OCI-LY1 (cell line): ENCODE measurements around the gene RFX5.
"Not testable (repeated sequence)": the region's sequence is repeated elsewhere in the genome, so short reads cannot be mapped to it uniquely, and the experiment has no call there.

ENCODE experiments used
- H2AFZ ChIP-seq: fragments of 200-600 bp; sonication (generic), shearing (Covaris generic); 2 replicates; pipeline ENCODE4 v1.6.0; 2014; ENCODE audit warnings: antibody characterized with exemption, mild to moderate bottlenecking, low read length
- H3F3A ChIP-seq: fragments of 200-600 bp; sonication (generic), shearing (Covaris generic); 2 replicates; pipeline ENCODE4 v1.6.0; 2014; ENCODE audit warnings: mild to moderate bottlenecking, antibody characterized with exemption, low read length, moderate library complexity; ENCODE audit not compliant: insufficient read depth
- H3K27ac ChIP-seq: fragments of 200-600 bp; sonication (generic); 2 replicates; pipeline ENCODE4 v1.5.1; 2014; ENCODE audit warnings: low read length, mixed run types, mild to moderate bottlenecking, low read depth; ENCODE audit not compliant: poor library complexity, severe bottlenecking
- H3K27me3 ChIP-seq: fragments of 200-600 bp; sonication (generic); 2 replicates; pipeline ENCODE4 v1.6.0; 2014; ENCODE audit warnings: antibody characterized with exemption, mild to moderate bottlenecking, low read length, moderate library complexity; ENCODE audit not compliant: insufficient read depth
- H3K36me3 ChIP-seq: fragments of 200-600 bp; sonication (generic); 2 replicates; pipeline ENCODE4 v1.6.1; 2014; ENCODE audit warnings: mild to moderate bottlenecking, antibody characterized with exemption, low read length, moderate library complexity, mixed read lengths; ENCODE audit not compliant: insufficient read depth
- H3K4me1 ChIP-seq: fragments of 200-600 bp; sonication (generic); 2 replicates; pipeline ENCODE4 v1.5.1; 2014; ENCODE audit warnings: mild to moderate bottlenecking, low read length, moderate library complexity; ENCODE audit not compliant: insufficient read depth, severe bottlenecking
- H3K4me2 ChIP-seq: fragments of 200-600 bp; sonication (generic), shearing (Covaris generic); 2 replicates; pipeline ENCODE4 v1.6.1; 2014; ENCODE audit warnings: low read length
- H3K4me3 ChIP-seq: fragments of 200-600 bp; sonication (generic); 2 replicates; pipeline ENCODE4 v1.5.1; 2014; ENCODE audit warnings: low read length, low read depth, mild to moderate bottlenecking, mixed read lengths; ENCODE audit not compliant: poor library complexity, severe bottlenecking
- H3K79me2 ChIP-seq: fragments of 200-600 bp; shearing (Covaris generic); 2 replicates; pipeline ENCODE4 v1.6.1; 2016; ENCODE audit warnings: mixed run types, low read length, mixed read lengths; ENCODE audit not compliant: insufficient read depth
- H3K9ac ChIP-seq: fragments of 200-600 bp; sonication (generic), shearing (Covaris generic); 2 replicates; pipeline ENCODE4 v1.6.1; 2014; ENCODE audit warnings: mild to moderate bottlenecking, low read length, mixed read lengths
- H3K9me2 ChIP-seq: fragments of 200-600 bp; sonication (generic), shearing (Covaris generic); 2 replicates; pipeline ENCODE4 v1.6.1; 2014; ENCODE audit warnings: low read depth, mild to moderate bottlenecking, low read length, mixed read lengths
- H3K9me3 ChIP-seq: fragments of 200-600 bp; shearing (Covaris generic); 2 replicates; pipeline ENCODE4 v1.6.1; 2014; ENCODE audit warnings: low read length, mixed read lengths
- H4K20me1 ChIP-seq: fragments of 200-600 bp; sonication (generic), shearing (Covaris generic); 2 replicates; pipeline ENCODE4 v1.6.0; 2016; ENCODE audit warnings: mild to moderate bottlenecking, low read length; ENCODE audit not compliant: insufficient read depth
- CTCF ChIP-seq: fragments of 200-600 bp; sonication (generic), shearing (Covaris generic); IDR thresholded peaks from 2 replicates; pipeline ENCODE4 v1.5.1; 2017; ENCODE audit warnings: mild to moderate bottlenecking, antibody characterized with exemption, low read length, moderate library complexity, mixed read lengths
- EZH2 ChIP-seq: fragments of 200-600 bp; sonication (generic), shearing (Covaris generic); IDR thresholded peaks from 2 replicates; pipeline ENCODE4 v1.8.0; 2017; ENCODE audit warnings: borderline replicate concordance, mixed run types, mild to moderate bottlenecking, antibody characterized with exemption, low read length, moderate library complexity, mixed read lengths

RFX5 gene

DNA sequence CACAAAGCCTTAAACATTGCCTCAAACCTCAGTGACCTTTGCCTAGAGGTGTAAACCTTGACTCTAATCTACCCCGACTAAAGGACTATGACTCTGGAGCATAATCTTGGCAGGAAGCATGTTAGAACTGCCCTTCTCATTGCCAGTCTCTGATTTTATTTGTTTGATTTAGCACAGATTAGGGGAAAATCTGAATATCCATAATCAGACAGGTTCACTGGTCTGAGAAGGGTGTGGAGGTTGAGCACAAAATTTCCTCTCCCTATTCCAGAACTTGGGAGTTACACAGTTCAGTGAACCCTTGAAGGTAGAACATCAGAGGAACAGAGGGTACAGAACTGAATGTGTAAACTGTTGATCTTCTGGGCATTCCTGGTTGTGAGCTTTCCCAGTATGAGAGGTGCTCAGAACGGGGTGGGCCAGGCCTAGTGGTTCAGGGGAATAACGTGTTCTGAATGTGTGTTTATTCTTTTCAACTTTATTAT is 44.1 kb upstream of the RFX5 start:
- no peak overlapping the region for H2AFZ ChIP-seq
- no peak overlapping the region for H3K4me3 ChIP-seq

GRCh38 chr1:151390221-151391078 is 43.4 kb upstream of the RFX5 start:
- not testable (repeated sequence) for H3K36me3 ChIP-seq, H3K4me2 ChIP-seq, H3K4me1 ChIP-seq, H3K9ac ChIP-seq, H3K27ac ChIP-seq, H3K9me3 ChIP-seq, H3K9me2 ChIP-seq, H3K4me3 ChIP-seq, H3K27me3 ChIP-seq, H3F3A ChIP-seq, H4K20me1 ChIP-seq, H3K79me2 ChIP-seq, H2AFZ ChIP-seq

More for the DNA sequence above, 44.1 kb upstream of the RFX5 start:
- Histone ChIP-seq H3K27ac (no peak overlapping the region), H3K4me1 (no peaks in the 10 kb centered on the region), H3K4me2 (no peak overlapping the region), H3K79me2 (no peaks in the 10 kb centered on the region), H3K9me2 (no peaks in the 10 kb centered on the region), H4K20me1 (no peaks in the 10 kb centered on the region), H3K36me3 (no peaks in the 10 kb centered on the region), H3F3A (no peaks in the 10 kb centered on the region), H3K27me3 (peaks cover 5% of the 10 kb centered on the region; the same call in 1 of the 2 replicates), H3K9ac (no peak overlapping the region), H3K9me3 (0 out of 2 replicates have a peak, but pooled peaks cover 3% of the 10 kb centered on the region)
- no peak for TF ChIP-seq EZH2
- TF ChIP-seq CTCF: no peak

DNA sequence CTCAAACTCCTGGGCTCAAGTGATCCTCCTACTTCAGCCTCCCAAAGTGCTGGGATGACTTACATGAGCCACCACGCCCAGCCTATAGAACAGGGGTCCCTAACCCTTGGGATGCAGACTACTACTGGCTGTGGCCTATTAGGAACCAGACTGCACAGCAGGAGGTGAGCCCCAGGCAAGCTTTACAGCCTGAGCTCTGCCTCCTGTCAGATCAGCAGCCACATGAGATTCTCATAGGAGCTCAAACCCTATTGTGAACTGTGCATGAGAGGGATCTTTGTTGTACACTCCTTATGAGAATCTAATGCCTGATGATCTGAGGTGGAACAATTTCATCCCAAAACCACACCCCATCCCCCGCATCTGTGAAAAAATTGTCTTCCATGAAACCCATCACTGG is 39.0 kb upstream of the RFX5 start:
- H3K27ac ChIP-seq: no peak overlapping the region
- no peak overlapping the region for H3K4me2 ChIP-seq
- no peaks in the 10 kb centered on the region for H3K4me1 ChIP-seq
- no peaks in the 10 kb centered on the region for H3K36me3 ChIP-seq
- no peaks in the 10 kb centered on the region for H3K9me3 ChIP-seq
- H3K79me2 ChIP-seq: no peaks in the 10 kb centered on the region
- TF ChIP-seq EZH2 (no peak), CTCF (no peak)
- H3K9ac ChIP-seq: no peak overlapping the region
- no peaks in the 10 kb centered on the region for H4K20me1 ChIP-seq
- no peak overlapping the region for H3K4me3 ChIP-seq
- no peaks in the 10 kb centered on the region for H3K27me3 ChIP-seq
- H3K9me2 ChIP-seq: no peaks in the 10 kb centered on the region
- H2AFZ ChIP-seq: no peak overlapping the region
- H3F3A ChIP-seq: no peaks in the 10 kb centered on the region

GRCh38 chr1:151384584-151384983 is 37.5 kb upstream of the RFX5 start:
- no peaks in the 10 kb centered on the region for H3K36me3 ChIP-seq
- H3K27ac ChIP-seq: no peak overlapping the region
- H3K9me2 ChIP-seq: no peaks in the 10 kb centered on the region
- H3K4me1 ChIP-seq: no peaks in the 10 kb centered on the region
- no peaks in the 10 kb centered on the region for H4K20me1 ChIP-seq
- H3K9ac ChIP-seq: no peak overlapping the region
- H2AFZ ChIP-seq: no peak overlapping the region
- no peaks in the 10 kb centered on the region for H3K9me3 ChIP-seq
- no peak overlapping the region for H3K4me2 ChIP-seq
- H3K4me3 ChIP-seq: no peak overlapping the region
- H3K79me2 ChIP-seq: no peaks in the 10 kb centered on the region
- H3F3A ChIP-seq: no peaks in the 10 kb centered on the region
- H3K27me3 ChIP-seq: no peaks in the 10 kb centered on the region
- TF ChIP-seq EZH2 (no peak), CTCF (no peak)
